Neural progenitor cell (in vitro differentiated cells): ENCODE measurements around the gene PIGV. TPM values are rescaled to one million over a fixed set of nuclear protein-coding genes. Genes with fewer than 3 reads are reported as not detected.

Experiments used
- DNase-seq: peaks from one replicate; pipeline ENCODE4 v3.0.0-alpha.2; 2016; ENCODE audit warnings: low spot score
- H2AFZ ChIP-seq: fragments of 200-600 bp; sonication (generic); replicated peaks from 2 replicates; pipeline ENCODE4 v1.6.1; 2016; ENCODE audit warnings: antibody characterized with exemption
- H3F3A ChIP-seq: fragments of 200-600 bp; sonication (generic); 2 replicates; pipeline ENCODE4 v1.6.1; 2016; ENCODE audit warnings: antibody characterized with exemption, low read depth
- H3K27ac ChIP-seq: fragments of 200-600 bp; sonication (generic); 2 replicates; pipeline ENCODE4 v1.5.1; 2016; ENCODE audit warnings: mild to moderate bottlenecking
- H3K27me3 ChIP-seq: fragments of 200-600 bp; sonication (generic); 2 replicates; pipeline ENCODE4 v1.6.1; 2016; ENCODE audit warnings: mild to moderate bottlenecking, moderate library complexity
- H3K36me3 ChIP-seq: fragments of 200-600 bp; sonication (generic); 2 replicates; pipeline ENCODE4 v1.5.1; 2016
- H3K4me1 ChIP-seq: fragments of 200-600 bp; sonication (generic); 2 replicates; pipeline ENCODE4 v1.6.1; 2016; ENCODE audit warnings: mixed run types
- H3K4me2 ChIP-seq: fragments of 200-600 bp; sonication (generic); 2 replicates; pipeline ENCODE4 v1.6.1; 2016
- H3K4me3 ChIP-seq: fragments of 200-600 bp; sonication (generic); 2 replicates; pipeline ENCODE4 v1.5.1; 2016
- H3K79me2 ChIP-seq: fragments of 200-600 bp; sonication (generic); 2 replicates; pipeline ENCODE4 v1.6.1; 2016; ENCODE audit warnings: low read depth
- H3K9ac ChIP-seq: fragments of 200-600 bp; sonication (generic); 2 replicates; pipeline ENCODE4 v1.6.1; 2016
- H3K9me3 ChIP-seq: fragments of 200-600 bp; sonication (generic); 2 replicates; pipeline ENCODE4 v1.5.1; 2016; ENCODE audit warnings: low read depth
- H4K20me1 ChIP-seq: fragments of 200-600 bp; sonication (generic); 2 replicates; pipeline ENCODE4 v1.6.1; 2016; ENCODE audit warnings: low read depth
- H3K27ac Mint-ChIP-seq: 3 replicates; pipeline ENCODE4 v1.8.0; 2021; ENCODE audit warnings: mixed read lengths
- H3K27me3 Mint-ChIP-seq: 2 replicates; pipeline ENCODE4 v1.8.0; 2022; ENCODE audit warnings: low read depth, mild to moderate bottlenecking, inconsistent platforms, moderate library complexity, mixed read lengths; ENCODE audit not compliant: insufficient read depth
- H3K36me3 Mint-ChIP-seq: 3 replicates; pipeline ENCODE4 v1.8.0; 2021; ENCODE audit warnings: mixed read lengths
- H3K4me1 Mint-ChIP-seq: 3 replicates; pipeline ENCODE4 v1.8.0; 2021; ENCODE audit warnings: mixed read lengths
- H3K4me3 Mint-ChIP-seq: 3 replicates; pipeline ENCODE4 v1.8.0; 2021; ENCODE audit warnings: mild to moderate bottlenecking, moderate library complexity, mixed read lengths
- H3K9me3 Mint-ChIP-seq: 3 replicates; pipeline ENCODE4 v1.8.0; 2020; ENCODE audit warnings: mixed read lengths
- CTCF ChIP-seq: fragments of 200-600 bp; sonication (generic); IDR thresholded peaks from 2 replicates; pipeline ENCODE4 v1.5.1; 2017; ENCODE audit warnings: antibody characterized with exemption, mild to moderate bottlenecking
- EZH2 ChIP-seq: fragments of 200-600 bp; sonication (generic); IDR thresholded peaks from 2 replicates; pipeline ENCODE4 v1.6.1; 2017; ENCODE audit warnings: antibody characterized with exemption, mild to moderate bottlenecking, moderate library complexity
- EZH2phosphoT487 ChIP-seq: fragments of 200-600 bp; sonication (generic); IDR thresholded peaks from 2 replicates; pipeline ENCODE4 v1.6.1; 2017; ENCODE audit warnings: antibody characterized with exemption
- total RNA-seq: library from RNA; depleted of rRNA; stranded (reverse); fragments of >200 nt; gene quantifications from 2 replicates; pipeline ENCODE4 v1.2.3, GENCODE V29; 2015; ENCODE audit warnings: low replicate concordance

Gene PIGV
- total RNA-seq, 1 donor from 2014 or later, result 19.4 TPM

DNA sequence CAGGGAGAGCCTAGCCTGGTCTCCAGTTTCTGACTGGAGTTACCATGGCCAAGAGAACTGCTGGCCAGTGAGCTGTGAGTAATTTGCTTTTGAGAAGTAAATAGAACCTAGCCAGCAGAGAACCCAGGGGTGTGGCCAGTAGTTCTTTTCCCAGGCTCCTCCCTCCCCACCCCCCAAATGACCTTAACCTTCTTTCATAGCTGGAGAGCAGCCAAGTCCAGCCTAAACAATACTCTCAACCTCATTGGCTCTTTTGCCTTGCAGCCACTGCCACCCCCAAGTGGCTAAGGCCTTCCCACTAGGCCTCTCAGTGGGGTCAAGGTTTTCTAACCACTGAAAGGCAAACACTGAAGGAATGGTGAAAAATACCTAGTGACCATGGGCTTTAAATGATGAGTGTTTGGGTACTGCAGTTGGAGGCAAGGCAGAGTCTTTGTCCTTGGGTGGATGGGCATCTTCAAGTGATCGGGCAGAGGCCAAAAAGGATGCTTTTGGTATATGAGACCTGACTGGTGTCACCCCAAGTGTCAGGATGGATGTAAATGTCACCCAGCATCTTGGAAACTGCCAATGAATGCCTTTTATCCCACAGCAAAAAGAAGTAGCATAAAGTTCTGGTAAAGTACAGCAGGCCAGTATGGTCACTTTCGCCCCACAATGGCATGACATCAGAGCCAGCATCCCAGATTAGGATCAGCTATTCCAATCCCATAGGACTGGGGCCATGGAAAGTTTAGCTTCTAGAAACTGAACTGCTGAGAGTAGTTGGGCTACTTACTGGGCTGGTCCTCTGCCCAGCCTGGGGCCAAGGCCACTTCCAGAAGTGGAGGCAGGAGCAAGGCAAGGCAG is 3.5 kb upstream of the PIGV start:
- Mint-ChIP-seq H3K36me3 (peaks cover 12% of the 10 kb centered on the region), H3K27ac (peak overlapping the region; percentile 48), H3K4me1 (peaks cover 67% of the 10 kb centered on the region), H3K9me3 (no peaks in the 10 kb centered on the region), H3K27me3 (peaks cover 4% of the 10 kb centered on the region), H3K4me3 (peak overlapping the region; percentile 40)
- Histone ChIP-seq H3K79me2 (peaks cover 25% of the 10 kb centered on the region), H3K36me3 (peaks cover 10% of the 10 kb centered on the region), H3K9ac (no peak overlapping the region), H3K27ac (no peak overlapping the region), H4K20me1 (peaks cover 39% of the 10 kb centered on the region), H3K4me1 (peaks cover 35% of the 10 kb centered on the region), H2AFZ (no peak overlapping the region), H3K27me3 (no peaks in the 10 kb centered on the region), H3K9me3 (no peaks in the 10 kb centered on the region), H3F3A (peaks cover 84% of the 10 kb centered on the region), H3K4me2 (no peak overlapping the region), H3K4me3 (no peak overlapping the region)
- no peak for TF ChIP-seq CTCF
- TF ChIP-seq EZH2, result no peak
- TF ChIP-seq EZH2phosphoT487, result no peak
- DNase-seq, result peak; percentile 26

DNA sequence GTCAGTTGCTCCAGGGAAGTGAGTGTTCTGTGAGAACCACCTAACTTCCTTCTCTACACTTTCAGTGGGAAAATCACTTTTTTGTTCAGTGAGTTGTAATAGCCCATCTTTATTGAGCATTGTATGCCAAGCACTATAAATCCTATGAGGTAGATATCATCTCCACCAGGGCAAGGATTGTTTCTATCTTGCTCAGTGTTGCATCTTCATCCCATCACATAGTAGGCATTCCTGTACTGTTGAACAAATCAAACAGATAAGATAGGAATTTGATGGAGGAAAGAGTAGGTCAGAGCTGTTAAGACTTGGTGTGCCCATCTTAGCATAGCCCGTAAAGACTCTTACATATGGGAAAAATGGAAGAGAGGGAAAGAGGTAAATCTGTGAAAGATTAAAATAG is 2.9 kb upstream of the PIGV start:
- Histone ChIP-seq H3K27ac (no peak overlapping the region), H3K9me3 (no peaks in the 10 kb centered on the region), H4K20me1 (peaks cover 33% of the 10 kb centered on the region), H3K4me3 (no peak overlapping the region), H3K36me3 (peaks cover 10% of the 10 kb centered on the region), H3K4me1 (peaks cover 35% of the 10 kb centered on the region), H3K9ac (no peak overlapping the region), H3F3A (peaks cover 84% of the 10 kb centered on the region), H3K27me3 (no peaks in the 10 kb centered on the region), H2AFZ (no peak overlapping the region), H3K4me2 (no peak overlapping the region), H3K79me2 (peaks cover 23% of the 10 kb centered on the region)
- Mint-ChIP-seq H3K4me1 (peaks cover 73% of the 10 kb centered on the region), H3K27me3 (peaks cover 4% of the 10 kb centered on the region), H3K9me3 (no peaks in the 10 kb centered on the region), H3K4me3 (no peak overlapping the region), H3K36me3 (peaks cover 8% of the 10 kb centered on the region), H3K27ac (peak overlapping the region; percentile 43)
- no peak for TF ChIP-seq CTCF
- no peak for TF ChIP-seq EZH2phosphoT487
- TF ChIP-seq EZH2, result no peak
- no peak for DNase-seq

GRCh38 chr1:26785611-26786436 is 1.9 kb upstream of the PIGV start:
- Histone ChIP-seq H3K27ac (peak overlapping the region; percentile 84), H3F3A (peaks cover 79% of the 10 kb centered on the region), H4K20me1 (peaks cover 23% of the 10 kb centered on the region), H3K4me2 (peak overlapping the region; percentile 87), H2AFZ (peak overlapping the region; percentile 23), H3K4me1 (peaks cover 35% of the 10 kb centered on the region), H3K36me3 (peaks cover 10% of the 10 kb centered on the region), H3K9ac (no peak overlapping the region), H3K27me3 (no peaks in the 10 kb centered on the region), H3K9me3 (no peaks in the 10 kb centered on the region), H3K79me2 (peaks cover 20% of the 10 kb centered on the region), H3K4me3 (no peak overlapping the region)
- Mint-ChIP-seq H3K36me3 (peaks cover 8% of the 10 kb centered on the region), H3K27me3 (peaks cover 4% of the 10 kb centered on the region), H3K9me3 (no peaks in the 10 kb centered on the region), H3K27ac (peak overlapping the region; percentile 100), H3K4me3 (peak overlapping the region; percentile 50), H3K4me1 (peaks cover 74% of the 10 kb centered on the region)
- DNase-seq, result peak; percentile 18
- TF ChIP-seq EZH2phosphoT487 (no peak), EZH2 (no peak), CTCF (no peak)
